ENCODE results near the gene IL22RA2.

DNA sequence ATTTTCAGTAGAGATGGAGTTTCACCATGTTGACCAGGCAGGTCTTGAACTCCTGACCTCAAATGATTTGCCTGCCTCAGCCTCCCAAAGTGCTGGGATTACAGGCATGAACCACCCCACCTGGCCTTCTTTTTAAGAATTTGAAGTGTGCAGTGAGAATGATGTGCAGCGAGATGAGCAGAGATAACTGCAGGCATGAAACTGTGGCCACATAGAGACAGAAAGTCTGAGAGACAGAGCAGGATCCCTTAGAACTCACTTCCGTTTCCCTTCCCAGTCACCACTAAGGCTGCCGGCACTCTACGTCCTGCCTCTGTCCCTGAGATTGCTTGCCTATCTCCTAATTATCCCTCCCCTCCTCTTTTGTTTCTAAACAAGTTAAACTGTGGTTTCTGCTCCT is 27.2 kb downstream of the IL22RA2 start:
- TF ChIP-seq ZNF24 (IDR thresholded peaks at IDR 0.05) (no peak), SMARCB1 (IDR thresholded peaks at IDR 0.05; ENCODE audit: insufficient read length, low read depth) (no peak)
- TF ChIP-seq, protein P1, sequence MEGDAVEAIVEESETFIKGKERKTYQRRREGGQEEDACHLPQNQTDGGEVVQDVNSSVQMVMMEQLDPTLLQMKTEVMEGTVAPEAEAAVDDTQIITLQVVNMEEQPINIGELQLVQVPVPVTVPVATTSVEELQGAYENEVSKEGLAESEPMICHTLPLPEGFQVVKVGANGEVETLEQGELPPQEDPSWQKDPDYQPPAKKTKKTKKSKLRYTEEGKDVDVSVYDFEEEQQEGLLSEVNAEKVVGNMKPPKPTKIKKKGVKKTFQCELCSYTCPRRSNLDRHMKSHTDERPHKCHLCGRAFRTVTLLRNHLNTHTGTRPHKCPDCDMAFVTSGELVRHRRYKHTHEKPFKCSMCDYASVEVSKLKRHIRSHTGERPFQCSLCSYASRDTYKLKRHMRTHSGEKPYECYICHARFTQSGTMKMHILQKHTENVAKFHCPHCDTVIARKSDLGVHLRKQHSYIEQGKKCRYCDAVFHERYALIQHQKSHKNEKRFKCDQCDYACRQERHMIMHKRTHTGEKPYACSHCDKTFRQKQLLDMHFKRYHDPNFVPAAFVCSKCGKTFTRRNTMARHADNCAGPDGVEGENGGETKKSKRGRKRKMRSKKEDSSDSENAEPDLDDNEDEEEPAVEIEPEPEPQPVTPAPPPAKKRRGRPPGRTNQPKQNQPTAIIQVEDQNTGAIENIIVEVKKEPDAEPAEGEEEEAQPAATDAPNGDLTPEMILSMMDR (IDR thresholded peaks at IDR 0.05 in 2 of 3, conservative IDR thresholded peaks at IDR 0.05 in 1 of 3; ENCODE audit: insufficient read depth in 2 of 3, low read depth in 1 of 3, low read length in 3 of 3): no peak

Data from K562 (cell line).